A549 (cell line): ENCODE data around the gene LRRC51.

Source experiments
- EP300 ChIP-seq, 2 experiments: fragments of >200 bp; sonication (Bioruptor Twin); formaldehyde crosslinking; IDR thresholded peaks; 2 replicates in 1 of 2; 3 replicates in 1 of 2; pipeline ENCODE4 v1.6.1; 2016 to 2017
- JUN ChIP-seq, 2 experiments: fragments of >200 bp; sonication (Bioruptor Twin); formaldehyde crosslinking; IDR thresholded peaks; 2 replicates in 1 of 2; 3 replicates in 1 of 2; pipeline ENCODE4 v1.6.1; 2016 to 2017
- JUNB ChIP-seq: fragments of >200 bp; sonication (Bioruptor Twin); formaldehyde crosslinking; IDR thresholded peaks from 2 replicates; pipeline ENCODE4 v1.6.1; 2016
- POLR2AphosphoS2 ChIP-seq: conservative IDR thresholded peaks from 2 replicates; pipeline ENCODE4 v1.6.1; 2012; ENCODE audit warnings: low read length, improper control_type of control experiment, inconsistent platforms
- RAD21 ChIP-seq, 2 experiments: fragments of >200 bp in 1 of 2; sonication (Bioruptor Twin) in 1 of 2; formaldehyde crosslinking in 1 of 2; IDR thresholded peaks in 1 of 2; conservative IDR thresholded peaks in 1 of 2; 2 replicates in 1 of 2; 3 replicates in 1 of 2; pipeline ENCODE4 v1.6.1; 2012 to 2018; ENCODE audit warnings: inconsistent platforms in 1 of 2
- RNF2 ChIP-seq: fragments of 200-600 bp; sonication (generic); IDR thresholded peaks from 2 replicates; pipeline ENCODE4 v1.6.1; 2016; ENCODE audit warnings: low read depth, mild to moderate bottlenecking, antibody characterized with exemption, moderate library complexity, borderline replicate concordance
- TF ChIP-seq, protein P1 (sequence below): fragments of >200 bp; sonication (Bioruptor Twin); formaldehyde crosslinking; IDR thresholded peaks from 3 replicates; pipeline ENCODE4 v1.5.1; 2016
- TF ChIP-seq, protein P2 (sequence below): fragments of 200-600 bp; sonication (generic); IDR thresholded peaks from 2 replicates; pipeline ENCODE4 v1.6.1; 2016; ENCODE audit warnings: antibody characterized with exemption, mild to moderate bottlenecking, moderate library complexity

DNA sequence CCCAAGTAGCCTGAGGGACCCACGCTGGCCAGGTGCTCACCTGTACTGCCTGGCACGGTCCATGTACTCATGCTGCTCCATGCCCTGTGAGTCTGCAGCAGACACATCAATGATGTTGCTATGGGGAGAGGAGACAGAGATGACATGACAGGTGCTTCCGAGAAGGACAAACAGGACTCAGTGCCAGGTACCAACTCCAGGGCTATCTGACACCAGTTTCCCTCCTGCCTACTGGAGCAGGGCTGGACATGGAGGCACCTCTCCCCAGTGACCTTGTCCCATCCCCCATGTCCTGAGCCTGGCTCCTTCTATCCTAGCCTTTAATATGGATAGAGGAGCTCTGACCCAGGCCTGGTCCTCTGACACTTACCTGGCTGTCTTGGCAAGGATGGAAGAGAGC, 18.1 kb downstream of the LRRC51 start:
- no peak for TF ChIP-seq RAD21 (conservative IDR thresholded peaks at IDR 0.05 in 1 of 2, IDR thresholded peaks at IDR 0.05 in 1 of 2)
- TF ChIP-seq, protein P1, sequence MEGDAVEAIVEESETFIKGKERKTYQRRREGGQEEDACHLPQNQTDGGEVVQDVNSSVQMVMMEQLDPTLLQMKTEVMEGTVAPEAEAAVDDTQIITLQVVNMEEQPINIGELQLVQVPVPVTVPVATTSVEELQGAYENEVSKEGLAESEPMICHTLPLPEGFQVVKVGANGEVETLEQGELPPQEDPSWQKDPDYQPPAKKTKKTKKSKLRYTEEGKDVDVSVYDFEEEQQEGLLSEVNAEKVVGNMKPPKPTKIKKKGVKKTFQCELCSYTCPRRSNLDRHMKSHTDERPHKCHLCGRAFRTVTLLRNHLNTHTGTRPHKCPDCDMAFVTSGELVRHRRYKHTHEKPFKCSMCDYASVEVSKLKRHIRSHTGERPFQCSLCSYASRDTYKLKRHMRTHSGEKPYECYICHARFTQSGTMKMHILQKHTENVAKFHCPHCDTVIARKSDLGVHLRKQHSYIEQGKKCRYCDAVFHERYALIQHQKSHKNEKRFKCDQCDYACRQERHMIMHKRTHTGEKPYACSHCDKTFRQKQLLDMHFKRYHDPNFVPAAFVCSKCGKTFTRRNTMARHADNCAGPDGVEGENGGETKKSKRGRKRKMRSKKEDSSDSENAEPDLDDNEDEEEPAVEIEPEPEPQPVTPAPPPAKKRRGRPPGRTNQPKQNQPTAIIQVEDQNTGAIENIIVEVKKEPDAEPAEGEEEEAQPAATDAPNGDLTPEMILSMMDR: no peak
- TF ChIP-seq, protein P2, sequence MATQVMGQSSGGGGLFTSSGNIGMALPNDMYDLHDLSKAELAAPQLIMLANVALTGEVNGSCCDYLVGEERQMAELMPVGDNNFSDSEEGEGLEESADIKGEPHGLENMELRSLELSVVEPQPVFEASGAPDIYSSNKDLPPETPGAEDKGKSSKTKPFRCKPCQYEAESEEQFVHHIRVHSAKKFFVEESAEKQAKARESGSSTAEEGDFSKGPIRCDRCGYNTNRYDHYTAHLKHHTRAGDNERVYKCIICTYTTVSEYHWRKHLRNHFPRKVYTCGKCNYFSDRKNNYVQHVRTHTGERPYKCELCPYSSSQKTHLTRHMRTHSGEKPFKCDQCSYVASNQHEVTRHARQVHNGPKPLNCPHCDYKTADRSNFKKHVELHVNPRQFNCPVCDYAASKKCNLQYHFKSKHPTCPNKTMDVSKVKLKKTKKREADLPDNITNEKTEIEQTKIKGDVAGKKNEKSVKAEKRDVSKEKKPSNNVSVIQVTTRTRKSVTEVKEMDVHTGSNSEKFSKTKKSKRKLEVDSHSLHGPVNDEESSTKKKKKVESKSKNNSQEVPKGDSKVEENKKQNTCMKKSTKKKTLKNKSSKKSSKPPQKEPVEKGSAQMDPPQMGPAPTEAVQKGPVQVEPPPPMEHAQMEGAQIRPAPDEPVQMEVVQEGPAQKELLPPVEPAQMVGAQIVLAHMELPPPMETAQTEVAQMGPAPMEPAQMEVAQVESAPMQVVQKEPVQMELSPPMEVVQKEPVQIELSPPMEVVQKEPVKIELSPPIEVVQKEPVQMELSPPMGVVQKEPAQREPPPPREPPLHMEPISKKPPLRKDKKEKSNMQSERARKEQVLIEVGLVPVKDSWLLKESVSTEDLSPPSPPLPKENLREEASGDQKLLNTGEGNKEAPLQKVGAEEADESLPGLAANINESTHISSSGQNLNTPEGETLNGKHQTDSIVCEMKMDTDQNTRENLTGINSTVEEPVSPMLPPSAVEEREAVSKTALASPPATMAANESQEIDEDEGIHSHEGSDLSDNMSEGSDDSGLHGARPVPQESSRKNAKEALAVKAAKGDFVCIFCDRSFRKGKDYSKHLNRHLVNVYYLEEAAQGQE: no peak
- TF ChIP-seq JUNB: no peak
- TF ChIP-seq JUN (IDR thresholded peaks at IDR 0.05): no peak
- TF ChIP-seq EP300 (IDR thresholded peaks at IDR 0.05): no peak
- no peak for TF ChIP-seq RNF2
- no peak for TF ChIP-seq POLR2AphosphoS2
